A549 (cell line): ENCODE measurements around the gene YBX1. TPM values are rescaled to one million over a fixed set of nuclear protein-coding genes. Genes with fewer than 3 reads are reported as not detected.
A peak's percentile ranks its signal among the peaks of the same experiment; 100 is the strongest.

Experiments used
- ATAC-seq, 2 experiments: fragments of 200-7000 bp in 1 of 2; fragments of >200 bp in 1 of 2; cut with Nextera tagmentation in 1 of 2; cut with Tn5 transposase in 1 of 2; 3 replicates each; pipeline versions ENCODE4 v1.8.0 to v1.9.1; 2018 to 2020; ENCODE audit warnings: mild to moderate bottlenecking in 1 of 2, moderate library complexity in 1 of 2
- CTCF ChIA-PET: fragments of 300-600 bp; sonication (Branson Sonifier 250); formaldehyde crosslinking; extraction: SDS; loops from one replicate; lab custom pipeline; 2021; ENCODE audit warnings: antibody characterized with exemption, inconsistent platforms; lab: Yijun Ruan, JAX
- POLR2A ChIA-PET: fragments of 350-600 bp; formaldehyde crosslinking; extraction: SDS; loops from one replicate; lab custom pipeline; 2021; ENCODE audit warnings: antibody characterized with exemption, inconsistent platforms; lab: Yijun Ruan, JAX
- DNase-seq, 2 experiments: peaks; one replicate each; pipeline versions ENCODE4 v3.0.0 to v3.0.0-alpha.2; 2011 to 2016; ENCODE audit warnings: low read depth in 1 of 2, low spot score in 1 of 2
- FAIRE-seq: peaks from 2 replicates; lab custom pipeline; 2011; peaks lifted over from hg19 to GRCh38; lab: Jason Lieb, UNC
- H3K27ac ChIP-seq, 2 experiments: fragments of >200 bp; sonication (Bioruptor Twin); formaldehyde crosslinking; 3 replicates each; pipeline ENCODE4 v1.5.1; 2016 to 2017
- H3K4me1 ChIP-seq: fragments of >200 bp; sonication (Bioruptor Twin); formaldehyde crosslinking; 3 replicates; pipeline ENCODE4 v1.6.1; 2016
- H3K4me2 ChIP-seq: fragments of >200 bp; sonication (Bioruptor Twin); formaldehyde crosslinking; 3 replicates; pipeline ENCODE4 v1.6.1; 2016
- H3K4me3 ChIP-seq: fragments of >200 bp; sonication (Bioruptor Twin); formaldehyde crosslinking; 3 replicates; pipeline ENCODE4 v1.5.1; 2016
- H3K9me3 ChIP-seq: fragments of >200 bp; sonication (Bioruptor Twin); formaldehyde crosslinking; 3 replicates; pipeline ENCODE4 v1.6.1; 2016
- CBX2 ChIP-seq: fragments of 200-600 bp; sonication (generic); IDR thresholded peaks from 2 replicates; pipeline ENCODE4 v1.6.1; 2016; ENCODE audit warnings: low read depth, mild to moderate bottlenecking, borderline replicate concordance
- CEBPB ChIP-seq, 2 experiments: fragments of >200 bp in 1 of 2; sonication (Bioruptor Twin) in 1 of 2; formaldehyde crosslinking in 1 of 2; IDR thresholded peaks; 2 replicates each; pipeline ENCODE4 v1.6.1; 2012 to 2016
- EHF ChIP-seq: fragments of 250-450 bp; sonication (Bioruptor Pico); IDR thresholded peaks from 2 replicates; pipeline ENCODE4 v1.5.0; 2020; ENCODE audit warnings: mild to moderate bottlenecking
- EP300 ChIP-seq, 2 experiments: fragments of >200 bp; sonication (Bioruptor Twin); formaldehyde crosslinking; IDR thresholded peaks; 2 replicates in 1 of 2; 3 replicates in 1 of 2; pipeline ENCODE4 v1.6.1; 2016 to 2017
- FOSL2 ChIP-seq, 2 experiments: fragments of 450-650 bp in 1 of 2; fragments of >200 bp in 1 of 2; sonication (Bioruptor Twin) in 1 of 2; formaldehyde crosslinking; IDR thresholded peaks; 2 replicates each; pipeline versions ENCODE4 v1.5.0 to v1.6.1; 2016 to 2020; ENCODE audit warnings: mild to moderate bottlenecking in 1 of 2, moderate library complexity in 1 of 2
- GATA3 ChIP-seq: IDR thresholded peaks from 2 replicates; pipeline ENCODE4 v1.6.1; 2012; ENCODE audit warnings: borderline replicate concordance
- HDAC2 ChIP-seq: fragments of 200-600 bp; sonication (generic); IDR thresholded peaks from 2 replicates; pipeline ENCODE4 v1.6.1; 2016
- HOXB5 ChIP-seq: fragments of 250-450 bp; sonication (Bioruptor Pico); IDR thresholded peaks from 2 replicates; pipeline ENCODE4 v1.5.0; 2020; ENCODE audit warnings: mild to moderate bottlenecking, moderate library complexity
- JUN ChIP-seq, 2 experiments: fragments of >200 bp; sonication (Bioruptor Twin); formaldehyde crosslinking; IDR thresholded peaks; 2 replicates in 1 of 2; 3 replicates in 1 of 2; pipeline ENCODE4 v1.6.1; 2016 to 2017
- KDM1A ChIP-seq: fragments of 200-600 bp; sonication (generic); IDR thresholded peaks from 2 replicates; pipeline ENCODE4 v1.6.1; 2016; ENCODE audit warnings: low read depth, mild to moderate bottlenecking
- KDM5A ChIP-seq: fragments of 200-600 bp; sonication (generic); IDR thresholded peaks from 2 replicates; pipeline ENCODE4 v1.6.1; 2016; ENCODE audit warnings: antibody characterized with exemption, mild to moderate bottlenecking
- MAZ ChIP-seq: fragments of 150-350 bp; IDR thresholded peaks from 2 replicates; pipeline ENCODE4 v1.6.1; 2014; ENCODE audit warnings: antibody characterized with exemption, low read depth, low read length, borderline replicate concordance
- NFE2L2 ChIP-seq: fragments of 150-350 bp; conservative IDR thresholded peaks from 2 replicates; pipeline ENCODE4 v1.6.1; 2014; ENCODE audit warnings: low read length
- NPAS2 ChIP-seq: fragments of 250-450 bp; sonication (Bioruptor Pico); IDR thresholded peaks from 2 replicates; pipeline ENCODE4 v1.8.0; 2022; ENCODE audit warnings: mild to moderate bottlenecking, moderate library complexity, borderline replicate concordance
- PHF8 ChIP-seq: fragments of 200-600 bp; sonication (generic); IDR thresholded peaks from 2 replicates; pipeline ENCODE4 v1.6.1; 2016; ENCODE audit warnings: low read depth, mild to moderate bottlenecking, antibody characterized with exemption, moderate library complexity, borderline replicate concordance
- POLR2AphosphoS2 ChIP-seq: conservative IDR thresholded peaks from 2 replicates; pipeline ENCODE4 v1.6.1; 2012; ENCODE audit warnings: low read length, improper control_type of control experiment, inconsistent platforms
- RCOR1 ChIP-seq: fragments of 150-350 bp; IDR thresholded peaks from 2 replicates; pipeline ENCODE4 v1.6.1; 2014; ENCODE audit warnings: antibody characterized with exemption, low read length, low read depth
- RFX5 ChIP-seq: fragments of 450-650 bp; IDR thresholded peaks from 2 replicates; pipeline ENCODE4 v1.7.1; 2014; ENCODE audit warnings: antibody characterized with exemption, mild to moderate bottlenecking, moderate library complexity
- TP53 ChIP-seq: fragments of 250-450 bp; sonication (Bioruptor Pico); IDR thresholded peaks from 2 replicates; pipeline ENCODE4 v1.5.0; 2021; ENCODE audit warnings: mild to moderate bottlenecking, moderate library complexity
- ZC3H11A ChIP-seq: fragments of 450-650 bp; IDR thresholded peaks from 2 replicates; pipeline ENCODE4 v1.6.1; 2014; ENCODE audit warnings: antibody characterized with exemption, mild to moderate bottlenecking
- ZNF302 ChIP-seq: fragments of 250-450 bp; sonication (Bioruptor Pico); IDR thresholded peaks from 2 replicates; pipeline ENCODE4 v1.9.0; 2021; ENCODE audit warnings: inconsistent platforms, mild to moderate bottlenecking, moderate library complexity
- ZSCAN20 ChIP-seq: fragments of 250-450 bp; sonication (Bioruptor Pico); IDR thresholded peaks from 2 replicates; pipeline ENCODE4 v1.8.0; 2022; ENCODE audit warnings: mild to moderate bottlenecking, moderate library complexity
- WGBS: methylation state at CpG from one replicate; pipeline ENCODE4 v1.1.6; 2017; ENCODE audit errors: missing lambda C conversion rate; 5-methylcytosine and 5-hydroxymethylcytosine counted together
- polyA plus RNA-seq, 4 experiments: library from polyadenylated mRNA; depleted of rRNA in 3 of 4; stranded (reverse); fragments of >200 nt; fragmentation: RNase III in 1 of 4; extraction: RNeasy Plus Mini Kit Qiagen cat#74134 plus additional on column Dnase treatment in 1 of 4; gene quantifications; 2 replicates in 3 of 4; 3 replicates in 1 of 4; pipeline ENCODE4 v1.2.3, GENCODE V29; 2011 to 2017
- TF ChIP-seq, protein P1 (sequence below): fragments of 250-450 bp; sonication (Bioruptor Pico); IDR thresholded peaks from 2 replicates; pipeline ENCODE4 v1.5.0; 2020; ENCODE audit warnings: low read depth, mild to moderate bottlenecking, moderate library complexity
- TF ChIP-seq, protein P2 (sequence below): fragments of 250-450 bp; sonication (Bioruptor Pico); IDR thresholded peaks from 2 replicates; pipeline ENCODE4 v1.5.0; 2021; ENCODE audit warnings: mild to moderate bottlenecking, moderate library complexity, borderline replicate concordance

The YBX1 gene
- polyA plus RNA-seq, 2 of the 4 experiments (the other 2 are of a cell fraction) = 488 to 747 TPM

DNA sequence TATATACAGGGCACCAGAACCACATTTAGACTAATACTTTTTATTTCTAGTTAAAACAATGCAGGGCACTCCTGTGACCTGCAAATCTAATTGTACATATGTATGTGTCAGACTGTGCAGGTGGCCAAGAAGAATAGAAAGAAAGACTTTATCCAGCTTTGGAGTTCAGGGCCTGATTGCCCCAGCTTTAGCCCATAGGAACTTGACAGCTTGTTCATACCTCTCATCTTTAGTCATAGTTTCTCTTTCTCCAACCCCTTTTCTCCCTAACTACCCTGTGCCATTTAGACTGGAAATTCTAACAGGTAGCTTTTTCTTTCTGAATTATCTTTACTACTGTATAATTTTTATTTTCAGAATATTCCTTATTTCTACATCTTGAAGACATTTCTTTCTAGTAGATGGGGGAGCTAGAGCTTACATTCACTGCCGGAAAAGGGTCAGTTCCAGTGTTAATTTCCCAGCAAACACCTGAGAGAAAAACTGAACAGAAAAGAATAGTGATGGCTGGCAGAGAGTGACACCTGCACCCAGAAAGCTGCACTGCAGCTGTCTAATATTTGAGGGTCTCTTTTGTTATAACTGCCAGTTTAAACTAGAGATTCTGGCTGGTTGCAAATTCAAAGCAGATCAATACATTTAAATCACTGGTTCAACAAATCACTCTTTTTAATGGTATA is 8.4 kb downstream of the YBX1 start (continued):
- TF ChIP-seq ZC3H11A (no peak), HDAC2 (no peak)

DNA sequence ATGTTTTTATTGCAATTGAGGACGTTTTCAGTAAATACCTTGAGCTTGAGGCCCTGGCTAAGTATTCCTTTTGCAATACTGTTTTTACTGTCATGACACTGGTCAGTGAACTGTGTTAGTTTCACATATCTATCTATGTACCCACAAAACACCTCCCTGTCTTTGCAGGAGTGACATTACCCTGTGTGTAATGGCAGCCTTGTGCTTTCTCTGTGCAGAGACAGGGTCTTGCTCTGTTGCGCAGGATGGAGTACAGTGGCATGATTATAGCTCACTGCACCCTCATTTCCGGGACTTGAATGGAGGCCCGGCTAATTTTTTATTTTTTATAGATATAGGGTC is 8.9 kb downstream of the YBX1 start:
- ATAC-seq (no peak; a peak in 1 of 6 replicates), DNase-seq (no peak), FAIRE-seq (no peak)
- ChIA-PET POLR2A (interaction anchor here (2.1 kb wide), 1 partner anchor 9 kb away, joined by 7 read pairs; the partner anchor contains the start of gene YBX1), CTCF (interaction anchor here (1.2 to 1.3 kb wide), 2 partner anchors 8 to 26 kb away, joined by 3 to 4 read pairs; partner anchors contain the start of gene YBX1)
- Histone ChIP-seq H3K27ac (no peak overlapping the region), H3K9me3 (no peaks in the 10 kb centered on the region), H3K4me1 (peaks cover 66% of the 10 kb centered on the region), H3K4me2 (no peak overlapping the region), H3K4me3 (no peak overlapping the region)
- TF ChIP-seq, protein P1, sequence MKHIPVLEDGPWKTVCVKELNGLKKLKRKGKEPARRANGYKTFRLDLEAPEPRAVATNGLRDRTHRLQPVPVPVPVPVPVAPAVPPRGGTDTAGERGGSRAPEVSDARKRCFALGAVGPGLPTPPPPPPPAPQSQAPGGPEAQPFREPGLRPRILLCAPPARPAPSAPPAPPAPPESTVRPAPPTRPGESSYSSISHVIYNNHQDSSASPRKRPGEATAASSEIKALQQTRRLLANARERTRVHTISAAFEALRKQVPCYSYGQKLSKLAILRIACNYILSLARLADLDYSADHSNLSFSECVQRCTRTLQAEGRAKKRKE (CRISPR knock-in tag) = no peak
- TF ChIP-seq, protein P2, sequence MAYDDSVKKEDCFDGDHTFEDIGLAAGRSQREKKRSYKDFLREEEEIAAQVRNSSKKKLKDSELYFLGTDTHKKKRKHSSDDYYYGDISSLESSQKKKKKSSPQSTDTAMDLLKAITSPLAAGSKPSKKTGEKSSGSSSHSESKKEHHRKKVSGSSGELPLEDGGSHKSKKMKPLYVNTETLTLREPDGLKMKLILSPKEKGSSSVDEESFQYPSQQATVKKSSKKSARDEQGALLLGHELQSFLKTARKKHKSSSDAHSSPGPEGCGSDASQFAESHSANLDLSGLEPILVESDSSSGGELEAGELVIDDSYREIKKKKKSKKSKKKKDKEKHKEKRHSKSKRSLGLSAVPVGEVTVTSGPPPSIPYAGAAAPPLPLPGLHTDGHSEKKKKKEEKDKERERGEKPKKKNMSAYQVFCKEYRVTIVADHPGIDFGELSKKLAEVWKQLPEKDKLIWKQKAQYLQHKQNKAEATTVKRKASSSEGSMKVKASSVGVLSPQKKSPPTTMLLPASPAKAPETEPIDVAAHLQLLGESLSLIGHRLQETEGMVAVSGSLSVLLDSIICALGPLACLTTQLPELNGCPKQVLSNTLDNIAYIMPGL = no peak
- TF ChIP-seq NFE2L2 = no peak
- TF ChIP-seq NPAS2 (CRISPR knock-in tag) = no peak
- no peak for TF ChIP-seq ZNF302 (CRISPR knock-in tag)
- no peak for TF ChIP-seq ZC3H11A
- no peak for TF ChIP-seq CEBPB (IDR thresholded peaks at IDR 0.05)
- no peak for TF ChIP-seq FOSL2 (IDR thresholded peaks at IDR 0.05)
- no peak for TF ChIP-seq FOSL2 (CRISPR knock-in tag; IDR thresholded peaks at IDR 0.05)
- TF ChIP-seq ZSCAN20 (CRISPR knock-in tag) = no peak
- TF ChIP-seq POLR2AphosphoS2 = no peak
- no peak for TF ChIP-seq EHF (CRISPR knock-in tag)
- no peak for TF ChIP-seq EP300 (IDR thresholded peaks at IDR 0.05)
- no peak for TF ChIP-seq RFX5
- 69% methylated on average over 4 of the region's 4 CpGs for WGBS

DNA sequence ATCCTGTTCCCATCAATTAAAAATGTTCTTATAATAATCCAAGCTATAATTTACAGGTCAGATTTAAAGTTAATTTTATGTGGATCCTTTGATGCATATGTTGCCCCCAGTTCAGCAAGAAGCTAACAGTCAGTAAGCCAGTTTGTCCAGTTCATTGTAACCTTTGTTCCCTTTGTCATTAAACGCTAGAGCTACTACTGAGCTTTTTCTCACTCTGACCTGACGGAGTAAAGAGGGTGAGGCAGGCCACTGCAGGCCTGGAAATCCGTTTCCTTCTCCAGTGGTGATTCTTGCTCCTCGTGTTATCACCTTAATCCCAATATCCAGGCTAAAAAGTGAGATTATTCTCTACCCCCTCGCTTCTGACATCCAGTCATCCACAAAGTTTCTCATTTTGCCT is 10.2 kb downstream of the YBX1 start:
- Histone ChIP-seq H3K4me1 (peaks cover 57% of the 10 kb centered on the region), H3K4me2 (peak overlapping the region; percentile 15), H3K9me3 (no peaks in the 10 kb centered on the region)
- CTCF ChIA-PET = interaction anchor here (0.6 to 1.2 kb wide), 3 partner anchors 9 to 114 kb away, joined by 3 to 4 read pairs (median 3); no protein-coding TSS in a partner anchor
- POLR2A ChIA-PET = interaction anchor here (1.0 to 2.1 kb wide), 2 partner anchors 9 to 10 kb away, joined by 3 to 7 read pairs; partner anchors contain the start of gene YBX1
- DNase-seq = no peak
- no peak for TF ChIP-seq TP53 (CRISPR knock-in tag)
- TF ChIP-seq PHF8 = no peak
- TF ChIP-seq GATA3 = no peak
- no peak for TF ChIP-seq JUN (IDR thresholded peaks at IDR 0.05)
- TF ChIP-seq HOXB5 (CRISPR knock-in tag) = no peak
- TF ChIP-seq CBX2 = no peak
- no peak for TF ChIP-seq KDM1A
- no peak for TF ChIP-seq KDM5A
- TF ChIP-seq MAZ = no peak
- no peak for TF ChIP-seq RCOR1
- no peak for TF ChIP-seq EP300 (IDR thresholded peaks at IDR 0.05)
- TF ChIP-seq, all 56 proteins: peak for 0
- FAIRE-seq (no peak), ATAC-seq (no peak)
- 80% methylated on average over 5 of the region's 5 CpGs for WGBS
- 0 out of 6 replicates have a peak overlapping the region, but pooled peaks of 1 of the 2 experiments have one; percentile 9 for H3K27ac ChIP-seq
- H3K4me3 ChIP-seq = no peak overlapping the region
